CD4-positive, alpha-beta T cell (primary cell): ENCODE data around the gene ING1. TPM values are rescaled to one million over a fixed set of nuclear protein-coding genes. Genes with fewer than 3 reads are reported as not detected.

ENCODE experiments used
- ATAC-seq: fragments of 200-7000 bp; cut with Tn5 transposase; one replicate; pipeline ENCODE4 v1.10.0; 2022; ENCODE audit warnings: mild to moderate bottlenecking; ENCODE audit not compliant: poor library complexity
- CTCF ChIA-PET: fragments of 350-600 bp; sonication (Branson Sonifier 250); formaldehyde crosslinking; loops from one replicate; lab custom pipeline; 2021; ENCODE audit warnings: antibody characterized with exemption, inconsistent platforms; lab: Charles Lee
- POLR2A ChIA-PET: fragments of 350-600 bp; sonication (Branson Sonifier 250); formaldehyde crosslinking; loops from one replicate; lab custom pipeline; 2021; ENCODE audit warnings: antibody characterized with exemption, inconsistent platforms; lab: Charles Lee
- DNase-seq, 14 experiments: peaks; one replicate each; pipeline ENCODE4 v3.0.0-alpha.2; 2013 to 2020; ENCODE audit warnings: mixed read lengths in 2 of 14
- H3K27ac ChIP-seq, 2 donors: one replicate each; pipeline versions ENCODE4 v1.5.1 to v1.7.0; 2013; ENCODE audit warnings: low read length in 2 of 2, low read depth in 1 of 2, mild to moderate bottlenecking in 1 of 2
- H3K27me3 ChIP-seq, 2 experiments: 1 replicate in 1 of 2; 2 replicates in 1 of 2; pipeline versions ENCODE4 v1.6.1 to v1.7.0; 2013; ENCODE audit warnings: low read length in 2 of 2, control low read depth in 1 of 2, mild to moderate bottlenecking in 1 of 2, moderate library complexity in 1 of 2; ENCODE audit not compliant: insufficient read depth in 2 of 2, control insufficient read depth in 1 of 2
- H3K36me3 ChIP-seq: one replicate; pipeline ENCODE4 v1.6.1; 2013; ENCODE audit warnings: low read length, control low read depth; ENCODE audit not compliant: insufficient read depth
- H3K4me1 ChIP-seq: one replicate; pipeline ENCODE4 v1.6.1; 2013; ENCODE audit warnings: low read length, control low read depth; ENCODE audit not compliant: insufficient read depth
- H3K4me3 ChIP-seq: one replicate; pipeline ENCODE4 v1.5.1; 2013; ENCODE audit warnings: mild to moderate bottlenecking, low read length, moderate library complexity
- H3K9me3 ChIP-seq, 2 experiments: 1 replicate in 1 of 2; 2 replicates in 1 of 2; pipeline versions ENCODE4 v1.6.1 to v1.7.0; 2013; ENCODE audit warnings: low read length in 2 of 2, mild to moderate bottlenecking in 2 of 2, control low read depth in 1 of 2, moderate library complexity in 1 of 2; ENCODE audit not compliant: control insufficient read depth in 1 of 2, insufficient read depth in 1 of 2
- H3K27ac Mint-ChIP-seq: one replicate; pipeline ENCODE4 v1.8.0; 2020; ENCODE audit warnings: mixed read lengths
- H3K27me3 Mint-ChIP-seq: one replicate; pipeline ENCODE4 v1.8.0; 2021; ENCODE audit warnings: mixed read lengths
- H3K36me3 Mint-ChIP-seq: one replicate; pipeline ENCODE4 v1.8.0; 2021; ENCODE audit warnings: low read depth, mixed read lengths
- H3K4me1 Mint-ChIP-seq: one replicate; pipeline ENCODE4 v1.8.0; 2021; ENCODE audit warnings: low read depth, mixed read lengths
- H3K4me3 Mint-ChIP-seq: one replicate; pipeline ENCODE4 v1.8.0; 2020; ENCODE audit warnings: mild to moderate bottlenecking, mixed read lengths
- H3K9me3 Mint-ChIP-seq: one replicate; pipeline ENCODE4 v1.8.0; 2020; ENCODE audit warnings: mixed read lengths
- intact Hi-C, 2 experiments: fragments of 100-400 bp; cut with DNase I in 1 of 2; cut with micrococcal nuclease in 1 of 2; formaldehyde crosslinking; loops; one replicate each; pipeline versions ENCODE4 v1.15.1 to v1.9.0; 2023 to 2025; cut with DNase I, micrococcal nuclease
- total RNA-seq, 174 experiments: library from RNA in 2 of 174; stranded (reverse) in 2 of 174; gene quantifications; one replicate each; pipeline ENCODE4 v1.2.3 and lab custom pipeline; 2021 to 2026
- TF ChIP-seq, protein P1 (sequence below): fragments of 200-600 bp; IDR thresholded peaks from one replicate; pipeline ENCODE4 v1.8.0; 2022; ENCODE audit warnings: antibody characterized with exemption, mild to moderate bottlenecking

Gene ING1
- total RNA-seq, 2 experiments from 2014 or later, result 14.6 to 16.2 TPM

DNA sequence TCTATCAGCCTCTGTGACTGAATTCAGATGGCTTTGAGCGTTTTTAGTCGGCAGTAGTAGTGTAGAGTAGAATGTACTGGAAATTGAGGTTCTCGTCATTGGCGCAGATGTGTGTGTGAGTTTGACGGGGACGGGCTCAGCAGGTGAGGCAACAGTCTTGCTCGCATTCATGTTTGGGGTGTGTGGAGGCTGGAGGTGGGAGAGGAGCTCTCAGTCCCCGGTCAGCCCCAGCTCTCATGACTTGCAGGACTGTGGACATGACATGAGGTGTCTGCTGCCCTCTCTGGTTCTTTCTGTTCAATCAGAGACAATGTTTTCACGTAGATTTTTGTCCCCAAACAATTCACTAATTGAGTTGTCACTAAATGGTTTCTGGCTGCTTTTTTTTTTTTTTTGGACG is 57.2 kb downstream of the ING1 start:
- H3K4me3 ChIP-seq, result no peak overlapping the region
- ChIA-PET CTCF (no interaction called here), POLR2A (no interaction called here)
- DNase-seq (no peak), ATAC-seq (no peak)
- no peaks in the 10 kb centered on the region for H3K9me3 ChIP-seq
- TF ChIP-seq, protein P1, sequence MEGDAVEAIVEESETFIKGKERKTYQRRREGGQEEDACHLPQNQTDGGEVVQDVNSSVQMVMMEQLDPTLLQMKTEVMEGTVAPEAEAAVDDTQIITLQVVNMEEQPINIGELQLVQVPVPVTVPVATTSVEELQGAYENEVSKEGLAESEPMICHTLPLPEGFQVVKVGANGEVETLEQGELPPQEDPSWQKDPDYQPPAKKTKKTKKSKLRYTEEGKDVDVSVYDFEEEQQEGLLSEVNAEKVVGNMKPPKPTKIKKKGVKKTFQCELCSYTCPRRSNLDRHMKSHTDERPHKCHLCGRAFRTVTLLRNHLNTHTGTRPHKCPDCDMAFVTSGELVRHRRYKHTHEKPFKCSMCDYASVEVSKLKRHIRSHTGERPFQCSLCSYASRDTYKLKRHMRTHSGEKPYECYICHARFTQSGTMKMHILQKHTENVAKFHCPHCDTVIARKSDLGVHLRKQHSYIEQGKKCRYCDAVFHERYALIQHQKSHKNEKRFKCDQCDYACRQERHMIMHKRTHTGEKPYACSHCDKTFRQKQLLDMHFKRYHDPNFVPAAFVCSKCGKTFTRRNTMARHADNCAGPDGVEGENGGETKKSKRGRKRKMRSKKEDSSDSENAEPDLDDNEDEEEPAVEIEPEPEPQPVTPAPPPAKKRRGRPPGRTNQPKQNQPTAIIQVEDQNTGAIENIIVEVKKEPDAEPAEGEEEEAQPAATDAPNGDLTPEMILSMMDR, result no peak
- no peaks in the 10 kb centered on the region for H3K36me3 ChIP-seq
- H3K4me1 ChIP-seq, result no peaks in the 10 kb centered on the region
- intact Hi-C loops, result no loop called here
- no peak overlapping the region for H3K4me3 Mint-ChIP-seq
- H3K36me3 Mint-ChIP-seq, result no peaks in the 10 kb centered on the region
- H3K27me3 ChIP-seq, result peaks cover 8 to 10% of the 10 kb centered on the region in 2 experiments
- H3K27ac Mint-ChIP-seq, result no peak overlapping the region
- H3K27me3 Mint-ChIP-seq, result peaks cover 23% of the 10 kb centered on the region
- no peaks in the 10 kb centered on the region for H3K9me3 Mint-ChIP-seq
- no peaks in the 10 kb centered on the region for H3K4me1 Mint-ChIP-seq
- H3K27ac ChIP-seq, result no peak overlapping the region

DNA sequence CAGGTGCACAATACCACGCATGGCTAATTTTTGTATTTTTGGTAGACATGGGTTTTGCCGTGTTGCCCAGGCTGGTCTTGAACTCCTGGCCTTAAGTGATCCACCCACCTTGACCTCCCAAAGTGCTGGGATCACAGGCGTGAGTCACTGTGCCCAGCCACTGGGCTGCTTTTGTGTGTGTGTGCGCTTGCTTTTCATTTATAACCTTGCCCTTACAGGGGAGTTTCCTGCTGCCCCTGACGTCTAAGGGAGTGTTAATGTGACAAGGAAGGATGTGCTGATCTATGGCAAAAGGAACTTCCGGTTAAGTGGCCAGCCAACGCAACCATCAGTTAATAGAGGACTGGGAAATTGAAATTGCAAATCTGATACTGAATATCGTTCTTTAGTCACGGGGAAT is 57.7 kb downstream of the ING1 start:
- ATAC-seq (no peak), DNase-seq (no peak)
- no peaks in the 10 kb centered on the region for H3K36me3 Mint-ChIP-seq
- no peaks in the 10 kb centered on the region for H3K9me3 Mint-ChIP-seq
- peaks cover 23% of the 10 kb centered on the region for H3K27me3 Mint-ChIP-seq
- H3K27ac ChIP-seq, result no peak overlapping the region
- peaks cover 8 to 10% of the 10 kb centered on the region in 2 experiments for H3K27me3 ChIP-seq
- intact Hi-C loops, result no loop called here
- H3K4me1 ChIP-seq, result no peaks in the 10 kb centered on the region
- H3K4me3 ChIP-seq, result no peak overlapping the region
- CTCF ChIA-PET, result no interaction called here
- H3K4me3 Mint-ChIP-seq, result no peak overlapping the region
- POLR2A ChIA-PET, result no interaction called here
- no peaks in the 10 kb centered on the region for H3K4me1 Mint-ChIP-seq
- no peak overlapping the region for H3K27ac Mint-ChIP-seq
- H3K9me3 ChIP-seq, result no peaks in the 10 kb centered on the region
- H3K36me3 ChIP-seq, result no peaks in the 10 kb centered on the region
- TF ChIP-seq, protein P1, result no peak

DNA sequence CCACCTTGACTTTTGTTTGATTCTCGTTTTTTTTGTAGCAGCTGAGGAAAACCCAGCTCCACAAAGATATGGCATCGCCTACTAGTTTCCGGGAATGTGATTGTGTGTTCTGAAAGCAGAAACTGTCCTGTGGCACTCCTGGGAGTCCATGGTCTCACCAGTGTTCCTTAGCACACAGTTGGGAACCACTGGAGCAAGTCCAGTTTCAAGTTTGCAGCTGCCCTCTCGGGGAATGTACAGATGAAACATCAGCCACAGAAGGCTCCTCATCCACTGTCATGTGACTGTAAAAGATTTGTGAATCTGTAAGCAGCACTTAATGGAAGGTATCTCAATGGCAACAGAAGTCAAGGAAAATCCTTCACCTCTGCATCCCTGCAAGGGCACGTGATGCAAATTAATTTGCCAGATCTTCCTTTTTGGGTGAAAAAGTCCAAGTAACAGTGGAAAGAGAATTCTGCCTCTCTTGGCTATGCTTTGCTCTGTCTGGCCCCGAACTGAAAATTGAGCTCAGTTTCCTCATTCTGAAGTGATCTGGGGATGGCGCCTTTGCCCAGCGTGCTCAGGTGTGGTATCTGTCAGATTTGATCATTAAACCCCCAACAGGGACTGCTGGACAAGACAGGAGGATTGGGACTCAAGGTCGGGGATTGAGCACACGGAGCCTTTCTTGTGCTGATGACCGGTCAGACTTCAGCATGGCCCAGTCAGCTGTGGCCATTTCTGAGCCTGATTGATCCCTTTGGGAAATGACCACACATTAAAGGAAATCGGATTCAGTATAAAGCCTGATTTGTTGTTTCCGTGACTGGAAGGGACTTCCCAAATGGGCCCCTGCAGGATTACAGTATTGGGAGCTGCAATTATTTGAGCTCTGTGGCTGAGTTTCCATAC is 58.8 kb downstream of the ING1 start:
- Histone ChIP-seq H3K4me1 (no peaks in the 10 kb centered on the region), H3K36me3 (no peaks in the 10 kb centered on the region), H3K9me3 (no peaks in the 10 kb centered on the region), H3K27me3 (peaks cover 8 to 10% of the 10 kb centered on the region in 2 experiments), H3K4me3 (no peak overlapping the region), H3K27ac (no peak overlapping the region)
- H3K4me3 Mint-ChIP-seq, result no peak overlapping the region
- ChIA-PET CTCF (no interaction called here), POLR2A (no interaction called here)
- no peaks in the 10 kb centered on the region for H3K36me3 Mint-ChIP-seq
- DNase-seq, result no peak
- intact Hi-C loops, result no loop called here
- no peak for ATAC-seq
- peaks cover 22% of the 10 kb centered on the region for H3K27me3 Mint-ChIP-seq
- H3K27ac Mint-ChIP-seq, result no peak overlapping the region
- TF ChIP-seq, protein P1, result no peak
- H3K4me1 Mint-ChIP-seq, result no peaks in the 10 kb centered on the region
- no peaks in the 10 kb centered on the region for H3K9me3 Mint-ChIP-seq

Other genes starting within 250 kb of the ING1 start
- 1 to 10 TPM in 1 of 2 experiments, under 1 TPM in 1; 0.89 to 1.4 TPM for gene RAB20, start 152.0 kb upstream of the ING1 start, total RNA-seq
- 10 to 100 TPM; 17.4 to 17.8 TPM for gene NAXD, start 98.2 kb upstream of the ING1 start, total RNA-seq
- 10 to 100 TPM; 50.2 to 56.5 TPM for gene CARS2, start 7.6 kb upstream of the ING1 start, total RNA-seq
- 10 to 100 TPM; 75.5 to 83.8 TPM for gene ANKRD10, start 201.4 kb downstream of the ING1 start, total RNA-seq